Thyroid gland (tissue), 4 donors: Measurements from ENCODE around the gene HP1BP3. TPM values are rescaled to one million over a fixed set of nuclear protein-coding genes. Genes with fewer than 3 reads are reported as not detected.
"Not testable (repeated sequence)": the region's sequence is repeated elsewhere in the genome, so short reads cannot be mapped to it uniquely, and the experiment has no call there.

Experiments
- DNase-seq, 2 donors: peaks; one replicate each; pipeline ENCODE4 v3.0.0-alpha.2; 2019
- H3K27ac ChIP-seq, 3 donors: fragments of 200-600 bp; sonication (generic); 1 replicate in 2 of 3; 2 replicates in 1 of 3; pipeline ENCODE4 v1.5.1; 2016 to 2019; ENCODE audit warnings: mild to moderate bottlenecking in 1 of 3, moderate library complexity in 1 of 3
- H3K27me3 ChIP-seq: fragments of 200-600 bp; sonication (generic); one replicate; pipeline ENCODE4 v1.5.1; 2019
- H3K36me3 ChIP-seq, 2 donors: fragments of 200-600 bp; sonication (generic); one replicate each; pipeline ENCODE4 v1.5.1; 2016 to 2019
- H3K4me1 ChIP-seq, 2 donors: fragments of 200-600 bp; sonication (generic); one replicate each; pipeline ENCODE4 v1.5.1; 2017 to 2019
- H3K4me3 ChIP-seq, 3 donors: fragments of 200-600 bp; sonication (generic); replicated peaks in 1 of 3; 1 replicate in 2 of 3; 2 replicates in 1 of 3; pipeline ENCODE4 v1.5.1; 2016; ENCODE audit warnings: mild to moderate bottlenecking in 1 of 3
- H3K9me3 ChIP-seq: fragments of 200-600 bp; sonication (generic); one replicate; pipeline ENCODE4 v1.5.1; 2017
- POLR2A ChIP-seq, 2 donors: fragments of 450-650 bp; IDR thresholded peaks; one replicate each; pipeline ENCODE4 v1.6.1; 2017; ENCODE audit warnings: antibody characterized with exemption in 2 of 2, mild to moderate bottlenecking in 2 of 2, moderate library complexity in 1 of 2
- WGBS, 2 donors: methylation state at CpG; one replicate each; pipeline ENCODE4 v1.1.5; 2017; 5-methylcytosine and 5-hydroxymethylcytosine counted together
- intact Hi-C: fragments of 100-400 bp; cut with DNase I; formaldehyde crosslinking; loops from one replicate; pipeline ENCODE4 v1.15.1; 2023
- total RNA-seq, 4 donors: library from RNA; depleted of rRNA; stranded (reverse); fragments of >200 nt; gene quantifications; one replicate each; pipeline ENCODE4 v1.2.3, GENCODE V29; 2016
- TF ChIP-seq, protein P1 (sequence below), 6 experiments: fragments of 200-600 bp in 3 of 6; fragments of 450-650 bp in 3 of 6; sonication (generic) in 3 of 6; IDR thresholded peaks; one replicate each; pipeline ENCODE4 v1.5.1; 2016 to 2019; ENCODE audit warnings: antibody characterized with exemption in 6 of 6, mild to moderate bottlenecking in 2 of 6, inconsistent platforms in 1 of 6, moderate library complexity in 1 of 6

HP1BP3 gene
- total RNA-seq, 4 donors from 2014 or later: 248 to 312 (median 280) TPM

DNA sequence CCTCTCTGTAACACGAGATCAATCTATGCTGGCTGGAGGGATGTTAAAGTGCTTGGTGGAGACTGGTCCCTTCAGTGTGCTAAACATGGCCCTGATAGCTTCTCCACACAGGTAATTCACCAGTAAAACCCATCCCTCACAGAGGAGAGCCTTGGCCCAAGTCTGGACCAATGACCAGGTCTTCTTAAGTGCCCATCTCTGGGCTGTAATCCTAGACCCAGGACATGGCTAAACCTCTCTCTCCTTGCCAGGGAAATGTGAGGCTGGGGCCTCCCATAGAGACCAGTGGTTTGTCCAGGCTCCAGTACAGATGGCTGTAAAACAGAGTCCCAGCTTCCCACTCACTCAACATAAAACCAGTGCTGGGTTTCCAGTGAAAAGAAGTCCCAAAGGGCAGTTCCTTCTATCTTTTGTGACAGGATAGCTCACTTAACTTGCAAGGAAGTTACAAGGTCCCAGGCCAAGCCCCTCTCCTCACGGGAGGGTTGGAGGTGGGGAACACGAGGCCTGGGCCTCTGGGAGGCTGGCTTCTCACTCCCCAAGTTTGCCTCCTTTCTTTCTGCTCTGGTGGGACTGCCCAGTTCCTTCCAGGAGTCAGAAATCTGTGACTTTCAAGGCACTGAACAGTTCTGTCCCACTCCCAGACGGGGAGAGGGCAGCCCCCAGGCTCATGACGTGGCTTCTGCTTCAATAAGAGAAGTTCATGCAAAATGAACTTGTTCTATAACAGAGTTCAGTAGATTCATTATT is 67.1 kb downstream of the HP1BP3 start:
- Histone ChIP-seq H3K27ac (no peak overlapping the region), H3K9me3 (no peaks in the 10 kb centered on the region), H3K36me3 (no peaks in the 10 kb centered on the region), H3K27me3 (no peaks in the 10 kb centered on the region), H3K4me1 (peaks cover 5 to 11% of the 10 kb centered on the region in 2 donors), H3K4me3 (no peak overlapping the region)
- TF ChIP-seq, protein P1, sequence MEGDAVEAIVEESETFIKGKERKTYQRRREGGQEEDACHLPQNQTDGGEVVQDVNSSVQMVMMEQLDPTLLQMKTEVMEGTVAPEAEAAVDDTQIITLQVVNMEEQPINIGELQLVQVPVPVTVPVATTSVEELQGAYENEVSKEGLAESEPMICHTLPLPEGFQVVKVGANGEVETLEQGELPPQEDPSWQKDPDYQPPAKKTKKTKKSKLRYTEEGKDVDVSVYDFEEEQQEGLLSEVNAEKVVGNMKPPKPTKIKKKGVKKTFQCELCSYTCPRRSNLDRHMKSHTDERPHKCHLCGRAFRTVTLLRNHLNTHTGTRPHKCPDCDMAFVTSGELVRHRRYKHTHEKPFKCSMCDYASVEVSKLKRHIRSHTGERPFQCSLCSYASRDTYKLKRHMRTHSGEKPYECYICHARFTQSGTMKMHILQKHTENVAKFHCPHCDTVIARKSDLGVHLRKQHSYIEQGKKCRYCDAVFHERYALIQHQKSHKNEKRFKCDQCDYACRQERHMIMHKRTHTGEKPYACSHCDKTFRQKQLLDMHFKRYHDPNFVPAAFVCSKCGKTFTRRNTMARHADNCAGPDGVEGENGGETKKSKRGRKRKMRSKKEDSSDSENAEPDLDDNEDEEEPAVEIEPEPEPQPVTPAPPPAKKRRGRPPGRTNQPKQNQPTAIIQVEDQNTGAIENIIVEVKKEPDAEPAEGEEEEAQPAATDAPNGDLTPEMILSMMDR (IDR thresholded peaks at IDR 0.05): no peak
- no peak for TF ChIP-seq POLR2A (IDR thresholded peaks at IDR 0.05)
- intact Hi-C loops: no loop called here
- DNase-seq: no peak
- WGBS, 2 donors: 81 to 89% methylated on average over 5 of the region's 5 CpGs

DNA sequence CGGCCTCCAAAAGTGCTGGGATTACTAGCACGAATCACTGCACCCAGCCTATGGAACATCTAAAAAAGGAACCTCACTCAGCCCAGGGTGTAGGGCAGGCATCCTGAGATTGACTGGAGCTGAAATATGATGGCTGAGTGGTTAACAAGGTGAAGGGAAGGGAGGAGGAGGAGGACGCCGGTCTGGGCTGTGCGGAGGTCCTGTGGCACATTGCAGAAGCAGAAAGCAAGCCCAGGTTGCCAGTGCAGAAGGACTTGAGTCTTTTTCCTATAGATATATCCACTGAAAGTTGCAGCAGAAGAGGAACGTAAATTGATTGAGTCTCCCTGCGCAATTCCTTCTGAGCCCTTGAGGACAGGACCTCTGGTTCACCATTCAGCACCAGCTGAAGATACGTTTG is 67.8 kb downstream of the HP1BP3 start:
- no peak overlapping the region for H3K27ac ChIP-seq
- intact Hi-C loops: no loop called here
- H3K27me3 ChIP-seq: no peaks in the 10 kb centered on the region
- TF ChIP-seq, protein P1 (IDR thresholded peaks at IDR 0.05): no peak
- TF ChIP-seq POLR2A (IDR thresholded peaks at IDR 0.05): no peak
- WGBS, 2 donors: 91 to 94% methylated on average over 8 of the region's 8 CpGs
- no peaks in the 10 kb centered on the region for H3K9me3 ChIP-seq
- no peaks in the 10 kb centered on the region for H3K36me3 ChIP-seq
- H3K4me3 ChIP-seq: no peak overlapping the region
- peaks cover 5 to 11% of the 10 kb centered on the region in 2 donors for H3K4me1 ChIP-seq
- DNase-seq: no peak

DNA sequence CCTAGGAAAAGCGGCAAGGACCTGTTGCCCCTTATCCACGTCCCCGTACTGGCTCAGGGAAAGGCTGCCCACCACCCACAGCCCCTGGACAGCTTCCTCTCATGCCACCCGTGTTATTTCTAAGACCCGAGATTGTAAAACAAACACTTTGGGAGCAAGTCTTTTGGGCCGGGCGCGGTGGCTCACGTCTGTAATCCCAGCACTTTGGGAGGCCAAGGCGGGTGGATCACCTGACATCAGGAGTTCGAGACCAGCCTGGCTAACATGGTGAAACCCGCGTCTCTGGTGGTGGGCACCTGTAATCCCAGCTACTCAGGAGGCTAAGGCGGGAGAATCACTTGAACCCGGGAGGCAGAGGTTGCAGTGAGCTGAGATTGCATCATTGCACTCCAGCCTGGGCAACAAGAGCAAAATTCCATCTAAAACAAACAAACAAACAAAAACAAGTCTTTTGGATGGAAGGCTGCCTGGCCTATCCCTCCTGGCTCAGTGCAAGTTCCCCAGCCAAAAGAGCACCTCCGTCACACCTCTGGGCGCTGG is 68.7 kb downstream of the HP1BP3 start:
- DNase-seq, intact Hi-C loops, H3K9me3 ChIP-seq, H3K36me3 ChIP-seq, H3K27me3 ChIP-seq: not testable (repeated sequence)
- Histone ChIP-seq H3K27ac (peak overlapping the region in 2 of 3 donors; percentile 38 to 46), H3K4me3 (peak overlapping the region in 2 of 3 donors; percentile 8 to 40), H3K4me1 (peaks cover 5 to 11% of the 10 kb centered on the region in 2 donors)
- WGBS, 2 donors: 85 to 93% methylated on average over 3 to 7 of the region's 17 CpGs

DNA sequence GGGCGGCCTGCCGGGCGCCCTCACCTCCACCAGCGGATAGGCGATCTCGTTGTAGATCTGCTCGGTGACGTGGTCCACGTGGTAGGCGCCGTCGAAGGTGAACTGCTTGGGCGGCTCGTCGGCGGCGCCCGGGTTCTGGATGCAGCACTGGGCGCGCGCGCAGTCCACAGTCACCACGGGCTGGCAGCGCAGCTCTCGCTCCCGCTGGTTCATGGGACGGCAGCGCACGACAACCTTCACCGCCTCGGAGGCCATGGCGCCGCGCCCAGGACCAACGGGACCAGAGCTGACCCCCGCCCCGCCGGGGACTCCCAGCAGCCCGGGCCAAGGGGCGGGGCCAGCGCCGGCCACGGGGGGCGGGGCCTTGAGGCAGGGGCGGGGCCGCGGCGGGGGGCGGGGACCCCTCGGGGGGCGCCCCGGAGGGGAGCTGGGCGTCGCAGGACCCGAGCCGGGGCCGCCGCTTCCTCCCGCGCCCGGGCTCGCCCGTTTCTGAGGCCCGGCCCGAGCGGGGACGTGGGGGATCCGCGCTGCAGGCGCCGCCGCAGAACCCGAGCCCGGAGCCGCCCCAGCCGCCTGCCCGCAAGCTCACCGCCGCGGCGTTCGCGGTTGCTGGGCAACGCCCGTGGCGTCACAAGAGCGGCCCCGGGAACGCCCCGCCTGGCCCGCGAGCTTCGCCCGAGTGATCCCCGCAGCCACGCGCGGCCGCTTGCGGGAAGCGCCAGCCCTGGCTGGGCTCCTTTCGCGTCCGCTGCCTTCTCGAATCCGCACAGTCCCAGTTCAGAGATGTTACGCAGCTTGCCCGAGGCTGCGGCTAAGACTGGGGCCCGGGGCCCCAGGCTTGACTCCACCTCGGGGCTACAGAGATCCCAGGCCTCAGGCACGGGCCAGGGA is 69.4 kb downstream of the HP1BP3 start, which contains the start of gene KIF17:
Gene KIF17 (minus strand): TSS at position 556 of the 891 bp plus-strand sequence. CDS start 301 bp downstream, at position 255.
- peak; percentile 85 to 86 for DNase-seq
- Histone ChIP-seq H3K4me3 (peak within 1 kb of the TSS; percentile 8 to 40 (median 11)), H3K27ac (peak within 1 kb of the TSS in 2 of 3 donors; percentile 38 to 46), H3K4me1 (peaks cover 5 to 11% of the 10 kb centered on the region in 2 donors), H3K36me3 (no peaks in the 10 kb centered on the region), H3K27me3 (no peaks in the 10 kb centered on the region), H3K9me3 (no peaks in the 10 kb centered on the region)
- intact Hi-C loops: no loop called here
- WGBS, 2 donors: 0 to 10% methylated on average over 4 to 11 of the region's 112 CpGs
- TF ChIP-seq POLR2A (IDR thresholded peaks at IDR 0.05): peak in 1 of 2 donors; percentile 6
- TF ChIP-seq, protein P1 (IDR thresholded peaks at IDR 0.05): no peak

DNA sequence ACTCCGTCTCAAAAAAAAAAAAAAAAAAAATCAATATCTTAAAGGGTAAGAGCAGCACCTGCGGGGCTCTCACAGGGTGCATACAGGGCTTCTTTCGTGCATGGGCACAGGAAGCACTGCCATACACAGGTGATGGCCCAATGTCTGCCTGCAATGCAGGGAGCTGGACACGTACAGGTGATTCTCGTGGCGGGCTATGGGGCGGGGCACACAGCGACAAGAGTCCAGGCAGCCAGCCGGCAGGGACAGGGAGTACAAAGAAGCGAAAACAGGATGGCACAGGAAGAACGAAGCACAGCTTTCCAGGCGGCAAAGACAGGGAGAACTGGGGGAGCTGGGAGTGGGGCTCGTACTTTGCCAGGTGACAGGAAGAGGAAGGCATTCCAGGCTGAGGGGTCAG is 70.9 kb downstream of the HP1BP3 start:
- no peaks in the 10 kb centered on the region for H3K36me3 ChIP-seq
- H3K9me3 ChIP-seq: no peaks in the 10 kb centered on the region
- no peak overlapping the region for H3K27ac ChIP-seq
- 88 to 90% methylated on average over 13 of the region's 13 CpGs for WGBS, 2 donors
- intact Hi-C loops: no loop called here
- no peak for TF ChIP-seq POLR2A (IDR thresholded peaks at IDR 0.05)
- TF ChIP-seq, protein P1 (IDR thresholded peaks at IDR 0.05): no peak
- H3K27me3 ChIP-seq: no peaks in the 10 kb centered on the region
- no peak overlapping the region for H3K4me3 ChIP-seq
- H3K4me1 ChIP-seq: peaks cover 5 to 11% of the 10 kb centered on the region in 2 donors
- no peak for DNase-seq
